Esophagus muscularis mucosa (tissue), 4 donors: ENCODE data around the gene RNF20. TPM values are rescaled to one million over a fixed set of nuclear protein-coding genes. Genes with fewer than 3 reads are reported as not detected.
A peak's percentile ranks its signal among the peaks of the same experiment; 100 is the strongest.

Experiments
- DNase-seq: peaks from one replicate; pipeline ENCODE4 v3.0.0-alpha.2; 2017; ENCODE audit errors: extremely low spot score
- H3K27ac ChIP-seq, 4 donors: fragments of 200-600 bp; sonication (generic); replicated peaks in 1 of 4; 1 replicate in 3 of 4; 2 replicates in 1 of 4; pipeline ENCODE4 v1.5.1; 2016 to 2019; ENCODE audit warnings: mild to moderate bottlenecking in 1 of 4
- H3K27me3 ChIP-seq, 4 donors: fragments of 200-600 bp; sonication (generic); one replicate each; pipeline versions ENCODE4 v1.5.1 to v1.6.0; 2016 to 2019
- H3K36me3 ChIP-seq, 4 donors: fragments of 200-600 bp; sonication (generic); one replicate each; pipeline ENCODE4 v1.5.1; 2016 to 2019
- H3K4me1 ChIP-seq, 4 donors: fragments of 200-600 bp; sonication (generic); one replicate each; pipeline ENCODE4 v1.5.1; 2016 to 2019
- H3K4me3 ChIP-seq, 4 donors: fragments of 200-600 bp; sonication (generic); 1 replicate in 2 of 4; 2 replicates in 2 of 4; pipeline ENCODE4 v1.5.1; 2016 to 2019; ENCODE audit warnings: mild to moderate bottlenecking in 4 of 4, moderate library complexity in 1 of 4
- H3K9me3 ChIP-seq, 4 donors: fragments of 200-600 bp; sonication (generic); 1 replicate in 3 of 4; 2 replicates in 1 of 4; pipeline ENCODE4 v1.5.1; 2016 to 2019
- CTCF ChIP-seq, 3 experiments: fragments of 200-600 bp in 2 of 3; fragments of 450-650 bp in 1 of 3; sonication (generic) in 2 of 3; IDR thresholded peaks; one replicate each; pipeline ENCODE4 v1.5.1; 2017 to 2019; ENCODE audit warnings: antibody characterized with exemption in 3 of 3, mild to moderate bottlenecking in 2 of 3, moderate library complexity in 1 of 3
- EP300 ChIP-seq: sonication (generic); formaldehyde crosslinking; IDR thresholded peaks from one replicate; pipeline ENCODE4 v1.6.1; 2017; ENCODE audit warnings: antibody characterized with exemption
- POLR2A ChIP-seq: fragments of 450-650 bp; IDR thresholded peaks from one replicate; pipeline ENCODE4 v1.6.1; 2017; ENCODE audit warnings: antibody characterized with exemption, moderate library complexity, mild to moderate bottlenecking, low read depth
- POLR2AphosphoS5 ChIP-seq, 2 donors: sonication (generic); formaldehyde crosslinking; IDR thresholded peaks; one replicate each; pipeline ENCODE4 v1.6.1; 2017; ENCODE audit warnings: antibody characterized with exemption in 2 of 2
- WGBS: methylation state at CpG from one replicate; pipeline ENCODE4 v1.1.5; 2018; 5-methylcytosine and 5-hydroxymethylcytosine counted together
- intact Hi-C: fragments of 100-400 bp; cut with DNase I; formaldehyde crosslinking; loops from one replicate; pipeline ENCODE4 v1.15.1; 2023
- total RNA-seq, 4 donors: library from RNA; depleted of rRNA; stranded (reverse); fragments of >200 nt; gene quantifications; one replicate each; pipeline versions ENCODE4 v1.1.0 to v1.2.1, GENCODE V29; 2016

The RNF20 gene
- total RNA-seq, 4 donors from 2014 or later, result 23.0 to 32.1 (median 27.2) TPM

- intact Hi-C loops, result no loop called here
- peaks cover 0 to 8% (median 0%) of the 10 kb centered on the region in 4 donors for H3K27me3 ChIP-seq
- H3K9me3 ChIP-seq, result no peaks in the 10 kb centered on the region
- peak; percentile 42 for DNase-seq
- TF ChIP-seq EP300 (no peak), POLR2AphosphoS5 (IDR thresholded peaks at IDR 0.05) (no peak), CTCF (IDR thresholded peaks at IDR 0.05) (no peak), POLR2A (no peak)
- no peaks in the 10 kb centered on the region for H3K4me1 ChIP-seq
- no peak overlapping the region for H3K4me3 ChIP-seq
- H3K27ac ChIP-seq, result no peak overlapping the region
- H3K36me3 ChIP-seq, result no peaks in the 10 kb centered on the region
Observed at GRCh38 chr9:101592788-101593187, 59.1 kb downstream of the RNF20 start.

- TF ChIP-seq POLR2AphosphoS5 (IDR thresholded peaks at IDR 0.05) (no peak), EP300 (no peak), CTCF (IDR thresholded peaks at IDR 0.05) (no peak), POLR2A (no peak)
- H3K27me3 ChIP-seq, result peaks cover 0 to 9% (median 0%) of the 10 kb centered on the region in 4 donors
- 100% methylated on average over 1 of the region's 2 CpGs for WGBS
- DNase-seq, result peak; percentile 64
- H3K4me1 ChIP-seq, result no peaks in the 10 kb centered on the region
- H3K36me3 ChIP-seq, result no peaks in the 10 kb centered on the region
- intact Hi-C loops, result no loop called here
- H3K27ac ChIP-seq, result no peak overlapping the region
- H3K9me3 ChIP-seq, result no peaks in the 10 kb centered on the region
- no peak overlapping the region for H3K4me3 ChIP-seq
Observed at GRCh38 chr9:101593345-101593744, 59.7 kb downstream of the RNF20 start.

GRCh38 chr9:101594796-101595195 is 61.1 kb downstream of the RNF20 start, which contains the start of gene PPP3R2:
Gene PPP3R2 (minus strand): TSS chr9:101594969. CDS start chr9:101594921, 48 bp downstream.
- intact Hi-C loops, result no loop called here
- Histone ChIP-seq H3K4me3 (no peak within 1 kb of the TSS), H3K27me3 (peaks cover 0 to 17% (median 0%) of the 10 kb centered on the region in 4 donors), H3K4me1 (no peaks in the 10 kb centered on the region), H3K27ac (no peak within 1 kb of the TSS), H3K36me3 (no peaks in the 10 kb centered on the region), H3K9me3 (no peaks in the 10 kb centered on the region)
- DNase-seq, result peak; percentile 64
- WGBS, result 78% methylated on average over 19 of the region's 19 CpGs
- TF ChIP-seq POLR2A (no peak), EP300 (no peak), POLR2AphosphoS5 (IDR thresholded peaks at IDR 0.05) (no peak), CTCF (IDR thresholded peaks at IDR 0.05) (no peak)

GRCh38 chr9:101601904-101602765 is 68.5 kb downstream of the RNF20 start:
- peaks cover 0 to 5% (median 0%) of the 10 kb centered on the region in 4 donors for H3K4me1 ChIP-seq
- no peaks in the 10 kb centered on the region for H3K9me3 ChIP-seq
- DNase-seq, result peak; percentile 42
- H3K36me3 ChIP-seq, result no peaks in the 10 kb centered on the region
- no peak overlapping the region for H3K4me3 ChIP-seq
- H3K27ac ChIP-seq, result no peak overlapping the region
- H3K27me3 ChIP-seq, result peaks cover 0 to 17% (median 0%) of the 10 kb centered on the region in 4 donors
- WGBS, result 31% methylated on average over 11 of the region's 11 CpGs
- intact Hi-C loops, result no loop called here
- peak; percentile 52 to 62 (median 57) for TF ChIP-seq CTCF (IDR thresholded peaks at IDR 0.05)
- no peak for TF ChIP-seq POLR2AphosphoS5 (IDR thresholded peaks at IDR 0.05)
- no peak for TF ChIP-seq POLR2A
